Measurements from ENCODE around the gene TTC36.
A peak's percentile ranks its signal among the peaks of the same experiment; 100 is the strongest.

GRCh38 chr11:118522571-118523072 is 4.7 kb upstream of the TTC36 start:
- TF ChIP-seq CTCF (IDR thresholded peaks at IDR 0.05) (peak; percentile 49), EZH2 (IDR thresholded peaks at IDR 0.05) (no peak)
